Activated naive CD4-positive, alpha-beta T cell treated with Interleukin-2 at 50 U/mL for 16 hours (primary cell): ENCODE measurements around the gene RHOJ.
"Not testable (repeated sequence)": the region's sequence is repeated elsewhere in the genome, so short reads cannot be mapped to it uniquely, and the experiment has no call there.

ENCODE experiments used
- DNase-seq: peaks from one replicate; pipeline ENCODE4 v3.0.0-alpha.2; 2020

The RHOJ gene

GRCh38 chr14:63204407-63205043 is at the start of gene RHOJ:
Gene RHOJ, plus strand, starts transcription at chr14:63204443. Its CDS starts 427 bp downstream, at chr14:63204870.
- DNase-seq: no peak

GRCh38 chr14:63155511-63156185 is 48.6 kb upstream of the RHOJ start:
- no peak for DNase-seq

- DNase-seq: no peak
Measured at GRCh38 chr14:63157195-63157594, 47.0 kb upstream of the RHOJ start.

GRCh38 chr14:63163306-63163705 is 40.9 kb upstream of the RHOJ start:
- DNase-seq: no peak

GRCh38 chr14:63164108-63164683 is 40.0 kb upstream of the RHOJ start:
- no peak for DNase-seq

GRCh38 chr14:63165267-63165666 is 39.0 kb upstream of the RHOJ start:
- DNase-seq: not testable (repeated sequence)

- DNase-seq: no peak
Measured at GRCh38 chr14:63167044-63167443, 37.2 kb upstream of the RHOJ start.

GRCh38 chr14:63174760-63175191 is 29.5 kb upstream of the RHOJ start:
- no peak for DNase-seq

GRCh38 chr14:63175531-63175930 is 28.7 kb upstream of the RHOJ start:
- DNase-seq: no peak

GRCh38 chr14:63178912-63179311 is 25.3 kb upstream of the RHOJ start:
- no peak for DNase-seq

GRCh38 chr14:63179383-63179782 is 24.9 kb upstream of the RHOJ start:
- DNase-seq: no peak

- no peak for DNase-seq
Measured at GRCh38 chr14:63180011-63180410, 24.2 kb upstream of the RHOJ start.

GRCh38 chr14:63182968-63183367 is 21.3 kb upstream of the RHOJ start:
- DNase-seq: no peak

- no peak for DNase-seq
Measured at GRCh38 chr14:63186453-63186852, 17.8 kb upstream of the RHOJ start.

- no peak for DNase-seq
Measured at GRCh38 chr14:63191211-63191610, 13.0 kb upstream of the RHOJ start.

- no peak for DNase-seq
Measured at GRCh38 chr14:63192085-63192484, 12.2 kb upstream of the RHOJ start.

- DNase-seq: no peak
Measured at GRCh38 chr14:63193236-63193635, 11.0 kb upstream of the RHOJ start.

GRCh38 chr14:63200035-63200740 is 4.1 kb upstream of the RHOJ start:
- DNase-seq: no peak

- DNase-seq: no peak
Measured at GRCh38 chr14:63200767-63201166, 3.5 kb upstream of the RHOJ start.

GRCh38 chr14:63203015-63203414 is 1.2 kb upstream of the RHOJ start:
- DNase-seq: no peak

GRCh38 chr14:63203618-63204406 is 431 bp upstream of the RHOJ start:
- DNase-seq: no peak

- DNase-seq: no peak
Measured at GRCh38 chr14:63205044-63205575, 867 bp downstream of the RHOJ start.

- no peak for DNase-seq
Measured at GRCh38 chr14:63205866-63206265, 1.6 kb downstream of the RHOJ start.
